HFFc6 (cell line): ENCODE results near the gene IDH1. TPM values are rescaled to one million over a fixed set of nuclear protein-coding genes. Genes with fewer than 3 reads are reported as not detected.
"Not testable (repeated sequence)": the region's sequence is repeated elsewhere in the genome, so short reads cannot be mapped to it uniquely, and the experiment has no call there.

ENCODE experiments used
- DNase-seq: peaks from one replicate; pipeline ENCODE4 v3.0.0-alpha.2; 2018
- H3K27ac Mint-ChIP-seq: 2 replicates; pipeline ENCODE4 v1.8.0; 2020; ENCODE audit warnings: mild to moderate bottlenecking, mixed read lengths
- H3K27me3 Mint-ChIP-seq: 2 replicates; pipeline ENCODE4 v1.8.0; 2021; ENCODE audit warnings: mild to moderate bottlenecking, moderate library complexity, mixed read lengths; ENCODE audit not compliant: insufficient read depth
- H3K36me3 Mint-ChIP-seq: 2 replicates; pipeline ENCODE4 v1.8.0; 2021; ENCODE audit warnings: low read depth, mixed read lengths
- H3K4me1 Mint-ChIP-seq: 2 replicates; pipeline ENCODE4 v1.8.0; 2020; ENCODE audit warnings: low read depth, mixed read lengths
- H3K4me3 Mint-ChIP-seq: 2 replicates; pipeline ENCODE4 v1.8.0; 2020; ENCODE audit warnings: mild to moderate bottlenecking, moderate library complexity, mixed read lengths
- H3K9me3 Mint-ChIP-seq: 2 replicates; pipeline ENCODE4 v1.8.0; 2020; ENCODE audit warnings: mild to moderate bottlenecking, mixed read lengths
- total RNA-seq, 6 experiments: library from RNA; stranded (reverse); fragmentation: NEBNext Ultra II Directional; extraction: Animal tissue kit (Norgen Biotek cat#: 25700); gene quantifications; 2 replicates in 1 of 6; 3 replicates in 5 of 6; pipeline ENCODE4 v1.2.3, GENCODE V29; 2021
- TF ChIP-seq, protein P1 (sequence below): fragments of 200-600 bp; sonication (generic); IDR thresholded peaks from 2 replicates; pipeline ENCODE4 v1.5.0; 2021; ENCODE audit warnings: antibody characterized with exemption, mild to moderate bottlenecking

IDH1 gene
- total RNA-seq, 6 experiments from 2014 or later: 42.7 to 61.7 (median 58.4) TPM

DNA sequence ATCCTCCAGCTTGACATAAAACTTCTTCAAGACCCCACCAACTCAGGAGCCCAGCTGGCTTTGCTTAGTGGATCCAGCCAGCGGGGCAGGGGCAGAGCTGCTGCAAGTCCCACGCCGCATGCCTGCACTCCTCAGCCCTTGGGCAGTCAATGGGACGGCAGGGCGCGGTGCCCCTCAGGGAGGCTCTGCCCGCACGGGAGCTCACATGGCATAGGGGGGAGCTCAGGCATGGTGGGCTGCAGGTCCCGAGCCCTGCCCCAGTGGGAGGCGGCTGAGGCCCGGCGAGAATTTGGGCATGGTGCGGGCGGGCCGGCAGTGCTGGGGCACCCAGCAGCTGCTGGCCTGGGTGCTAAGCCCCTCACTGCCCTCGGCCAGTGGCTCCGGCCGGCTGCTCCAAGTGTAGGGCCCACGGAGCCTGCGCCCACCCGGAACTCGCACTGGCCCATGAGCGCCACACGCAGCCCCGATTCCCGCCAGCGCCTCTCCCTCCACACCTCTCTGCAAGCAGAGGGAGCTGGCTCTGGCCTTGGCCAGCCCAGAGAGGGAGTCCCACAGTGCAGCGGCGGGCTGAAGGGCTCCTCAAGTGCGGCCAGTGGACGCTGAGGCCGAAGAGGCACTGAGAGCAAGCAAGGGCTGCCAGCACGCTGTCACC, 27.2 kb downstream of the IDH1 start:
- Mint-ChIP-seq H3K27me3 (peaks cover 5% of the 10 kb centered on the region; the same call in 1 of the 2 replicates), H3K4me1 (peaks cover 6% of the 10 kb centered on the region; the same call in 1 of the 2 replicates), H3K4me3 (no peak overlapping the region), H3K9me3 (peaks cover 4% of the 10 kb centered on the region; the same call in 1 of the 2 replicates), H3K36me3 (no peaks in the 10 kb centered on the region), H3K27ac (no peak overlapping the region)
- TF ChIP-seq, protein P1, sequence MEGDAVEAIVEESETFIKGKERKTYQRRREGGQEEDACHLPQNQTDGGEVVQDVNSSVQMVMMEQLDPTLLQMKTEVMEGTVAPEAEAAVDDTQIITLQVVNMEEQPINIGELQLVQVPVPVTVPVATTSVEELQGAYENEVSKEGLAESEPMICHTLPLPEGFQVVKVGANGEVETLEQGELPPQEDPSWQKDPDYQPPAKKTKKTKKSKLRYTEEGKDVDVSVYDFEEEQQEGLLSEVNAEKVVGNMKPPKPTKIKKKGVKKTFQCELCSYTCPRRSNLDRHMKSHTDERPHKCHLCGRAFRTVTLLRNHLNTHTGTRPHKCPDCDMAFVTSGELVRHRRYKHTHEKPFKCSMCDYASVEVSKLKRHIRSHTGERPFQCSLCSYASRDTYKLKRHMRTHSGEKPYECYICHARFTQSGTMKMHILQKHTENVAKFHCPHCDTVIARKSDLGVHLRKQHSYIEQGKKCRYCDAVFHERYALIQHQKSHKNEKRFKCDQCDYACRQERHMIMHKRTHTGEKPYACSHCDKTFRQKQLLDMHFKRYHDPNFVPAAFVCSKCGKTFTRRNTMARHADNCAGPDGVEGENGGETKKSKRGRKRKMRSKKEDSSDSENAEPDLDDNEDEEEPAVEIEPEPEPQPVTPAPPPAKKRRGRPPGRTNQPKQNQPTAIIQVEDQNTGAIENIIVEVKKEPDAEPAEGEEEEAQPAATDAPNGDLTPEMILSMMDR: no peak
- no peak for DNase-seq

DNA sequence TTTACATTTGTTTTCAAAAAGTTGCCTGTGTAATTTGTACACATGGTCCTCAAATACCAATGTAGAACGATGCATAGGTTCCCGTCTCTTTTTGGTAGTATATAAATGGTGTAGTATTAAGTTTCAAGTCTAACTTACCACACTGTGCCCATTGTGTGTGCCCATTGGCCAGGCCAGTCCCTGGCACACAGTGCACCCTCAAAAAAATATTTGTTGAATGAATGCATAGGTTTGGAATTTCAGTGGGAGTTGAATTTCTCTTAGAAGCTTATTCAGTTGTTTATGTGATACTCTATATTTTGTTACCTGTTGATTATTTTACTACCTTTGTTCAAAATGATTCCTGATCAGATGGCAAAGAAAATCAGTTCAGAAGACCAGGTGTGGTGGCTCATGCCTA, 30.1 kb downstream of the IDH1 start:
- no peak for DNase-seq
- Mint-ChIP-seq H3K27ac (no peak overlapping the region), H3K36me3 (no peaks in the 10 kb centered on the region), H3K27me3 (peaks cover 10% of the 10 kb centered on the region), H3K4me1 (peaks cover 6% of the 10 kb centered on the region; the same call in 1 of the 2 replicates), H3K4me3 (no peak overlapping the region), H3K9me3 (peaks cover 4% of the 10 kb centered on the region; the same call in 1 of the 2 replicates)
- TF ChIP-seq, protein P1: no peak

DNA sequence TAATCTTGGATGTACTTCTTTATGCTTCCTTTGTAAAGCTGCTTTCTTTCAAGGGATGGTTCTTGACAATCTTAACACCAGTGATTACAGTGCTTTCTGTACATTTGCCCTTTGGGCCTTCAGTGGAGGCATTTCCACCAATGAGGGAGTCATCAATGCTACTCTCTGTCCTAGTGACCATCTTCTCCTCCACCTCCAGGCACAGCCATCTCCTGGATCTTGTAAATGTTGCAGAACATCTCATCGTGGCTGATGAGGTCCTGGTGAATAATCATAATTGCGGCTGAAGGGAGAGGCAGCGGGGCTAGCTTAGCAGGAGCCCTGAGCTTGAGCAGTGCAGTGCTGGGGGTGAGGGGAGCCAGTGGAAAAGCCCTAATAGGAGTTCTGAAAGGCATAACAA, 32.5 kb downstream of the IDH1 start:
- no peak for DNase-seq
- Mint-ChIP-seq H3K4me1 (peaks cover 6% of the 10 kb centered on the region; the same call in 1 of the 2 replicates), H3K9me3 (peaks cover 4% of the 10 kb centered on the region; the same call in 1 of the 2 replicates), H3K27me3 (peaks cover 10% of the 10 kb centered on the region), H3K4me3 (no peak overlapping the region), H3K27ac (no peak overlapping the region), H3K36me3 (no peaks in the 10 kb centered on the region)
- TF ChIP-seq, protein P1: no peak

GRCh38 chr2:208221873-208222272, 33.0 kb downstream of the IDH1 start:
- H3K4me1 Mint-ChIP-seq, H3K27ac Mint-ChIP-seq, DNase-seq, H3K36me3 Mint-ChIP-seq, H3K9me3 Mint-ChIP-seq, H3K4me3 Mint-ChIP-seq: not testable (repeated sequence)
- peaks cover 10% of the 10 kb centered on the region for H3K27me3 Mint-ChIP-seq

DNA sequence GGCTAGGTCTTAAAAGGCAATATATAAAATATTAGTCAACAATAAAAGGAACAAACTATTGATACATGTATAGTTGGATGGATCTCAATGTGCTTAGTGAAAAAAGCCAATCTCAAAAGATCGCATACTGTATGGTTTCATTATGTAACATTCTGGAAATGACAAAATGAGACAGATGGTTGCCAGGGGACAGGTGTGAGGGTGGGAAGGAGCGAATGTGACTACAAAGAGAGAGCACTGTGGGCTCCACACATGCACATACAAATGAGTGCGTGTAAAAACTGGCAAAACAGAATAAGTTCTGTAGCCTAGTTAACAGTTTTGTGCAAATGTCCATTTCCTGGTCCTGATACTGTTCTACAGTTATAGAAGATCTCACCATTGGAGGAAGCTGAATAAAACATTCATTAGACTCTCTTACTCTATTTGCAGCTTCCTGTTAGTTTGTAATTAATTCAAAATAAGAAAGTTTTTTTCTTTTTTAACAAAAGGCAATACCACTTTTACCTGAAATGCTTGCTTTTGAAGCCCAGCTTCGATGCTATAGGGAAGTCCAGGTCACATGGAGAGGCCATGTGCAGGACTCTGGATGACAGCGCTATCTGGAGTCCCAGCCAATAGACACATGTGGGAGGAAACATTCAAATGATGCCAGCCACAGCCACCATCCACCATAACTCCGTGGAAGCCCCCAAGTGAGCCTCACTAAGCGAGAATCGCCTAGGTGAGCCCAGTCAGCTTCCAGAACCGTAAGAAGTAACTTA, 44.0 kb downstream of the IDH1 start:
- Mint-ChIP-seq H3K36me3 (no peaks in the 10 kb centered on the region), H3K4me3 (no peak overlapping the region), H3K27me3 (peaks cover 15% of the 10 kb centered on the region), H3K9me3 (no peaks in the 10 kb centered on the region), H3K4me1 (no peaks in the 10 kb centered on the region), H3K27ac (no peak overlapping the region)
- DNase-seq: no peak
- TF ChIP-seq, protein P1: no peak
